Left cardiac atrium (tissue), 4 donors: ENCODE data around the gene NCBP3. TPM values are rescaled to one million over a fixed set of nuclear protein-coding genes. Genes with fewer than 3 reads are reported as not detected.

Source experiments
- ATAC-seq, 2 donors: fragments of 200-7000 bp; cut with Tn5 transposase; one replicate each; pipeline ENCODE4 v1.9.1; 2020; ENCODE audit warnings: mild to moderate bottlenecking in 2 of 2, moderate library complexity in 2 of 2
- DNase-seq: peaks from one replicate; pipeline ENCODE4 v3.0.0-alpha.2; 2020
- intact Hi-C, 2 donors: fragments of 100-400 bp; cut with DNase I; formaldehyde crosslinking; loops; one replicate each; pipeline versions ENCODE4 v1.14.1 to v1.15.1; 2022 to 2023
- total RNA-seq, 2 donors: library from RNA; stranded (reverse); fragmentation: NEBNext Ultra II Directional; extraction: Animal tissue kit (Norgen Biotek cat#: 25700); gene quantifications; one replicate each; pipeline ENCODE4 v1.2.1, GENCODE V29; 2021
- donor health status: DM: no; HTN: yes; CAD: no.
- donor health status: DM: no; HTN: yes; CAD: no; lungs with severe emphysema.
- donor health status: DM: yes; HTN: yes; CAD: no.
- donor health status: Dilated cardiomyopathy.

Gene NCBP3
- total RNA-seq, 2 donors from 2014 or later, result 16.3 to 24.4 TPM

DNA sequence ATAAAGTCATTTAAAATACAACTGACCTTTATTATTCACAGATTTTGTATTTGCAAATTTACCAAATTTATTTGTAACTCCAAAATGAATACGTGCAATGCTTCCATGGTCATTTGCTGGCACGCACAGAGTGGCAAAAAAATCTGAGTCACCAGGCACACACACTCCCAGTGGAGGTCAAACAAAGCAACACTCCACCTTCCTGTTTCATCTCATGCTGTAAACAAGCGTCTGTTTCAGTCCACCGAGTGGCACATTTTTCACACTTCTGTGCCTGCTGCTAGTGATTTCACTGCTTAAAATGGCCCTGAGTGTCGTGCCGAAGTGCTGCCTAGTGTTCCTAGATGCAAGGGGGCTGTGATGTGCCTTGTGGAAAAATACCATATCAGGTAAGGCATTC, 27.3 kb downstream of the NCBP3 start:
- DNase-seq (no peak), ATAC-seq (peak; percentile 82 to 89)
- intact Hi-C loops, result loop anchor here in 1 of 2 donors (10.0 kb wide), 1 partner anchor 84 kb away; no protein-coding TSS in a partner anchor

DNA sequence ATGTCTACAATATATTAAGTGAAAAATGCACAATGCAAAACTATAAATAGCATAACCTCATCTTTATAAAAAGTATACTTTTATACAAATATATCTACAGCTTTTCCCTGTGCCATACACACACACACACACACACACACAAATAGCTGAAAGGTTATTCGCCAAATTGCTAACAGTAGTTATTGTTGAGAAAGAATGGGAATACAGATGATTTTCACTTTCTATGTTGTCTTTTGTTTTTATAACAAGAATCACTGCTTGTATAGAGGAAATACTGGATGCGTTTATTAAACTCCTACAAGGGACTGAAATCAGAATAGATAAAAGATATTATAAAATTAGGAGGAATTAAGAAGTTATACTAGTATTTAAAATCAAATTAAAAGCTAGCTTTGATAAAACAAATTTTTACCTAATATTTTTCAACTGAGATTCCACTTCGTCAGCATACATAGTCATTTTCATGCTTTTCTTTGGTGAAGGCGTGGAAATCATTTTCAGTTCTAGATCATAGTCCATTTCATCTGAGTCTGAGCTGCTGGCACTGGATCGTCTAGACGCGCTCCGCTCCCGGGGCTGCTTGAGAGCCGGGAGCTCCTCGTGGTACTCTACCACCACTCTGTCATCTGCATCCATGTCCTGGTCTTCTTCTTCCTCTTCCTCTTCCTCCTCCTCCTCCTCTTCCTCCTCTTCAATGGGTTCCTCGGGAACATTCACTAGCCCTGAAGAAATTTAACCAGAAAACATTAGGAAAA, 28.0 kb downstream of the NCBP3 start:
- intact Hi-C loops, result loop anchor here in 1 of 2 donors (10.0 kb wide), 1 partner anchor 83 kb away; no protein-coding TSS in a partner anchor
- ATAC-seq (no peak), DNase-seq (no peak)

- intact Hi-C loops, result loop anchor here in 1 of 2 donors (10.0 kb wide), 1 partner anchor 81 kb away; no protein-coding TSS in a partner anchor
- ATAC-seq, result no peak
- no peak for DNase-seq
Observed at GRCh38 chr17:3815925-3816324, 30.1 kb downstream of the NCBP3 start.

GRCh38 chr17:3815122-3815521, 30.9 kb downstream of the NCBP3 start:
- intact Hi-C loops, result loop anchor here in 1 of 2 donors (10.0 kb wide), 1 partner anchor 80 kb away; no protein-coding TSS in a partner anchor
- ATAC-seq (no peak), DNase-seq (no peak)

DNA sequence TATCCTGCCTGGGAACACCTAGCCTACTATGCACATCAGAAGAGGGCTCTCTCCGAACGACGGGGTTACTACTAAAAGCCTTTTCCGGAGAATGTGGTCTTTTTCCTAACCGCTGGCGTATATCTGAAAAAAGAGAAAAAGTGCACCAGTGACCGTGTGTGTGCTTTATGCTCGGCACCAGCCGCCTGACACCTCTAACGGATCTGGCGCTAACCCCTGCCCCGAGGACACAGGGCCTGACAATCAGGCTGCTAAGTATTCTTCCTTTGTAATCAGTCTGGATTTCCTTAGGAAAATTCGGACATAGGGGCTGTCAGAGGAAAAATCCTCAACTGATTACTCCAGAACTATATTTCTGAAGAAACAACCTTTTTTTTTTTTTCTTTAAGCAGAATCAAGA, 31.7 kb downstream of the NCBP3 start:
- no peak for ATAC-seq
- no peak for DNase-seq
- intact Hi-C loops, result loop anchor here in 1 of 2 donors (10.0 kb wide), 1 partner anchor 80 kb away; no protein-coding TSS in a partner anchor

DNA sequence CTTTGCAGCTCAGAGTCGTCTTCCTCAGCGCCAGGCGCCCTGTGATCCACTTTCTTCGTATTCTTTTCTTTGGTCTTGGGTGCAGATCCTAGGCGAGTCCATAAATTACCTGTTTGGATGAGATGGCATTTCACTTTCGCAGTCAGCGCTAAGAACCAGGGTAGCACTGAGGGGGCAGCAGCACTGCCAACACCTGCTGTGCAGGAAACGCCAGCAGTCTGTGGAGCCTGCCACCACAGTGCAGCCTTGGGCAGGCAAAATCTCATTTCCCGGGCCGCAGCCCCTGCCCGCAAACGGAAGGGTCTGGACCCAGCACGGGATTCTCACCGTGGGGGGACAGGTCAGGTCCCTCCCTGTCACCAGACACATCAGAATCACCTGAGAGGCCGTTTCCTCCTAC, 32.9 kb downstream of the NCBP3 start:
- peak in 1 of 2 donors; percentile 16 for ATAC-seq
- no peak for DNase-seq
- intact Hi-C loops, result loop anchor here in 1 of 2 donors (10.0 kb wide), 1 partner anchor 78 kb away; no protein-coding TSS in a partner anchor

DNA sequence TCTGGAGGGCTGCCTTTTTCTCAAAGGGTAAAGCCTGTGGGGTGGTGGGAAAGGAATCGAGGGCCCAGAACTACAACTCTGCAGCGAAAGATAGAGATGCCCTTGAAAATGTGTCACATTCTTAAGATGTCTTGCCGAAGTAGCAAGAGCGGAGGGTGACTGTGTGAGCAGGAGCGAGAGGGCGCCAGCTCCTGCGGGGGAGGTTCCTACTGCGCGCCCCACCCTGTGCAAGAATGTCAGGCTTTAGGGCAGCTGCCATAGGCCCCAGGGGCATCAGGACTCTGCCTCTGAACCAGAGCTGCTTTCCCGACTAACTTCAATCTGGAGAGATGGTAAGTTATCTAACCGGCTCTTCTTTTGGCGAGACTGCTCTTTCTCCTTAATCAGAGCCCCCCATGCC, 33.3 kb downstream of the NCBP3 start:
- ATAC-seq (peak in 1 of 2 donors; percentile 83), DNase-seq (no peak)
- intact Hi-C loops, result loop anchor here in 1 of 2 donors (10.0 kb wide), 1 partner anchor 78 kb away; no protein-coding TSS in a partner anchor

GRCh38 chr17:3812284-3812683, 33.8 kb downstream of the NCBP3 start:
- ATAC-seq (peak in 1 of 2 donors; percentile 48), DNase-seq (no peak)
- intact Hi-C loops, result loop anchor here in 1 of 2 donors (10.0 kb wide), 1 partner anchor 77 kb away; no protein-coding TSS in a partner anchor

GRCh38 chr17:3810019-3810418, 36.0 kb downstream of the NCBP3 start:
- intact Hi-C loops, result loop anchor here in 1 of 2 donors (10.0 kb wide), 1 partner anchor 75 kb away; no protein-coding TSS in a partner anchor
- DNase-seq (no peak), ATAC-seq (no peak)

DNA sequence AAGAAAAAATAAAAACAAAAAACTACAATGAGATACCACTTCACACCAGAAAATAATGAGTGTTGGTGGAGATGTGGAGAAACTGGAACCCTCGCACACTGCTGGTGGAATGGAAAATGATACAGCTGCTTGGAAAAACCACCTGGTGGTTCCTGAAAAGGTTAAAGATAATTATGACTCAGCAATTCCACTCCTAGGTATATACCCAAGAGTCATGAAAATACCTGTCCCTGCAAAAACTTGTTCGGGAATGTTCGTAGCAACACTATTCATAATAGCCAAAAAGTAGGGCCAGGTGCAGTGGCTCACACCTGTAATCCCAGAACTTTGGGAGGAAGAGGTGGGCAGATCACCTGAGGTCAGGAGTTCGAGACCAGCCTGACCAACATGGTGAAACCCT, 36.9 kb downstream of the NCBP3 start:
- DNase-seq, result no peak
- no peak for ATAC-seq
- intact Hi-C loops, result no loop called here

GRCh38 chr17:3808701-3809100, 37.3 kb downstream of the NCBP3 start:
- ATAC-seq, result no peak
- DNase-seq, result no peak
- intact Hi-C loops, result no loop called here

GRCh38 chr17:3805581-3805980, 40.5 kb downstream of the NCBP3 start:
- ATAC-seq (no peak), DNase-seq (no peak)
- intact Hi-C loops, result no loop called here

GRCh38 chr17:3804503-3804931, 41.5 kb downstream of the NCBP3 start:
- DNase-seq (no peak), ATAC-seq (no peak)
- intact Hi-C loops, result no loop called here

DNA sequence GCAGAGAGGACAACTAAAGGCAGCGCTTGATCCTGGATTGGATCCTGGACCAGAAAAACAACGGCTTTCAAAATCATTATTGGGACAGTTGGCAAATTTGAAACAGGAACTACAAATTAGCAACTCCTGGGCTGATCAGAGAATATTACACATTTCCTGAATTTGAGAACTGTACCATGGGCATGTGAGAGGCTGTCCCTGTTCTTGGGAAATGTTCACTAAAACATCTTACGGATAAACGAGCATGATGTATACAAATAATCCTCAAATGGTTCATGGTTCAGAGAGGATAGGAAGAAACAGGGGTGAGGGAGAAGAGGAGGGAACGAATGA, 42.8 kb downstream of the NCBP3 start:
- ATAC-seq, result no peak
- DNase-seq, result no peak
- intact Hi-C loops, result no loop called here

GRCh38 chr17:3802461-3803307, 43.4 kb downstream of the NCBP3 start:
- DNase-seq, result no peak
- intact Hi-C loops, result no loop called here
- ATAC-seq, result peak; percentile 30 to 68

DNA sequence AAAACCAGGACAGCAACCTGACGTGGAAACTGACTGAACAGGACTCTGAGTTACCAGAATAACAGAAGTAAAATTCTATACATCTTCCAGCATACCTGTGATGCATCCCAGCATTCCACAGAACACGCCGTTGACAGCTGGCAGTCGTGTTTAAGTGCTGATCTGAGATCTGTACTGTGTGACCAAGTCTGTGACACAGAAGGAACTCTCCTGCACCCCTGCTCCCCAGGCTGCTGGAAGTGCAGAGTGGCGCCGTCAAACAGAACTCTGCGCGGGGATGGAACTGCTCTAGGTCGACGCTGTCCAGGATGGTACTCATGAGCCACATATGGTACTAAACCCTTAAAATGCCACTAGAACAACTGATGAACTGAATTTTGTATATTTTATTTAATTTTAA, 44.3 kb downstream of the NCBP3 start:
- ATAC-seq (no peak), DNase-seq (no peak)
- intact Hi-C loops, result no loop called here

GRCh38 chr17:3801347-3801746, 44.7 kb downstream of the NCBP3 start:
- no peak for DNase-seq
- intact Hi-C loops, result no loop called here
- no peak for ATAC-seq

- intact Hi-C loops, result no loop called here
- ATAC-seq (no peak), DNase-seq (no peak)
Observed at GRCh38 chr17:3800362-3801271, 45.4 kb downstream of the NCBP3 start, which contains the start of gene ITGAE. Gene ITGAE (minus strand): TSS chr17:3801188. CDS start chr17:3801144, 44 bp downstream.
